GM23338 (cell line): ENCODE measurements around the gene ABL1. TPM values are rescaled to one million over a fixed set of nuclear protein-coding genes. Genes with fewer than 3 reads are reported as not detected.

Experiments
- ATAC-seq: fragments of 200-7000 bp; cut with Tn5 transposase; 3 replicates; pipeline ENCODE4 v1.9.1; 2020
- DNase-seq: peaks from one replicate; pipeline ENCODE4 v3.0.0-alpha.2; 2015; ENCODE audit warnings: low spot score
- H2AFZ ChIP-seq: fragments of 200-600 bp; sonication (generic); 2 replicates; pipeline ENCODE4 v1.8.0; 2016; ENCODE audit warnings: antibody characterized with exemption, mild to moderate bottlenecking, moderate library complexity
- H3F3A ChIP-seq: fragments of 200-600 bp; sonication (generic); replicated peaks from 2 replicates; pipeline ENCODE4 v1.8.0; 2017; ENCODE audit warnings: antibody characterized with exemption, mixed run types, low read depth
- H3K27ac ChIP-seq: fragments of 200-600 bp; sonication (generic); 2 replicates; pipeline ENCODE4 v1.6.1; 2016; ENCODE audit warnings: low read depth
- H3K27me3 ChIP-seq: fragments of 200-600 bp; sonication (generic); 2 replicates; pipeline ENCODE4 v1.8.0; 2016; ENCODE audit warnings: mild to moderate bottlenecking, mixed run types, moderate library complexity; ENCODE audit not compliant: insufficient read depth
- H3K36me3 ChIP-seq: fragments of 200-600 bp; sonication (generic); 2 replicates; pipeline ENCODE4 v1.8.0; 2016; ENCODE audit warnings: mild to moderate bottlenecking; ENCODE audit not compliant: insufficient read depth
- H3K4me1 ChIP-seq: fragments of 200-600 bp; sonication (generic); 2 replicates; pipeline ENCODE4 v1.8.0; 2016; ENCODE audit warnings: mild to moderate bottlenecking, moderate library complexity; ENCODE audit not compliant: insufficient read depth
- H3K4me2 ChIP-seq: fragments of 200-600 bp; sonication (generic); 2 replicates; pipeline ENCODE4 v1.7.1; 2017; ENCODE audit warnings: mixed run types
- H3K4me3 ChIP-seq: fragments of 200-600 bp; sonication (generic); 2 replicates; pipeline ENCODE4 v1.6.1; 2016; ENCODE audit warnings: mixed run types
- H3K79me2 ChIP-seq: fragments of 200-600 bp; sonication (generic); replicated peaks from 2 replicates; pipeline ENCODE4 v1.8.0; 2017; ENCODE audit warnings: mild to moderate bottlenecking; ENCODE audit not compliant: insufficient read depth
- H3K9me2 ChIP-seq: fragments of 200-600 bp; sonication (generic); 2 replicates; pipeline ENCODE4 v1.8.0; 2017; ENCODE audit not compliant: insufficient read depth
- H4K20me1 ChIP-seq: fragments of 200-600 bp; sonication (generic); replicated peaks from 2 replicates; pipeline ENCODE4 v1.8.0; 2017; ENCODE audit warnings: mild to moderate bottlenecking; ENCODE audit not compliant: insufficient read depth
- H3K27ac Mint-ChIP-seq: 2 replicates; pipeline ENCODE4 v1.8.0; 2020; ENCODE audit warnings: inconsistent platforms, mild to moderate bottlenecking, moderate library complexity, mixed read lengths
- H3K27me3 Mint-ChIP-seq: 3 replicates; pipeline ENCODE4 v1.8.0; 2022; ENCODE audit warnings: low read depth, mild to moderate bottlenecking, moderate library complexity, mixed read lengths, inconsistent platforms; ENCODE audit not compliant: insufficient read depth, poor library complexity
- H3K36me3 Mint-ChIP-seq: 3 replicates; pipeline ENCODE4 v1.8.0; 2021; ENCODE audit warnings: low read depth, mild to moderate bottlenecking, inconsistent platforms, moderate library complexity, mixed read lengths
- H3K4me1 Mint-ChIP-seq: 3 replicates; pipeline ENCODE4 v1.8.0; 2020; ENCODE audit warnings: mild to moderate bottlenecking, inconsistent platforms, mixed read lengths
- H3K4me3 Mint-ChIP-seq: 3 replicates; pipeline ENCODE4 v1.8.0; 2021; ENCODE audit warnings: moderate library complexity, mild to moderate bottlenecking, inconsistent platforms, mixed read lengths
- H3K9me3 Mint-ChIP-seq: 3 replicates; pipeline ENCODE4 v1.8.0; 2020; ENCODE audit warnings: moderate library complexity, mild to moderate bottlenecking, inconsistent platforms, mixed read lengths
- CREB1 ChIP-seq: fragments of 250-450 bp; sonication (Bioruptor Pico); IDR thresholded peaks from 2 replicates; pipeline ENCODE4 v1.5.0; 2020; ENCODE audit warnings: low read depth, mild to moderate bottlenecking, moderate library complexity
- CTCF ChIP-seq, 2 experiments: fragments of 200-600 bp in 1 of 2; sonication (generic) in 1 of 2; conservative IDR thresholded peaks; 2 replicates each; pipeline versions ENCODE4 v1.5.1 to v1.6.1; 2016 to 2017; ENCODE audit warnings: antibody characterized with exemption in 2 of 2, low read depth in 2 of 2, mild to moderate bottlenecking in 2 of 2, moderate library complexity in 1 of 2
- ETS1 ChIP-seq: IDR thresholded peaks from 2 replicates; pipeline ENCODE4 v1.6.1; 2016; ENCODE audit warnings: antibody characterized with exemption
- EZH2 ChIP-seq: fragments of 200-600 bp; sonication (generic); IDR thresholded peaks from one replicate; pipeline ENCODE4 v1.8.0; 2017; ENCODE audit warnings: antibody characterized with exemption, mild to moderate bottlenecking, low read depth; ENCODE audit not compliant: unreplicated experiment
- EZH2phosphoT487 ChIP-seq: fragments of 200-600 bp; sonication (generic); IDR thresholded peaks from one replicate; pipeline ENCODE4 v1.8.1; 2018; ENCODE audit warnings: antibody characterized with exemption; ENCODE audit not compliant: unreplicated experiment
- NANOG ChIP-seq: IDR thresholded peaks from 2 replicates; pipeline ENCODE4 v1.6.1; 2016; ENCODE audit warnings: antibody characterized with exemption, borderline replicate concordance
- POLR2AphosphoS5 ChIP-seq: IDR thresholded peaks from 2 replicates; pipeline ENCODE4 v1.6.1; 2016; ENCODE audit warnings: antibody characterized with exemption, low read depth
- STAT1 ChIP-seq: IDR thresholded peaks from one replicate; pipeline ENCODE4 v1.6.1; 2016; ENCODE audit warnings: antibody characterized with exemption; ENCODE audit not compliant: unreplicated experiment
- ZNF331 ChIP-seq: fragments of 250-450 bp; sonication (Bioruptor Pico); IDR thresholded peaks from 2 replicates; pipeline ENCODE4 v1.5.0; 2020; ENCODE audit warnings: low read depth, mild to moderate bottlenecking, moderate library complexity
- ZNF462 ChIP-seq: fragments of 250-450 bp; sonication (Bioruptor Pico); IDR thresholded peaks from 2 replicates; pipeline ENCODE4 v1.5.0; 2020; ENCODE audit warnings: mild to moderate bottlenecking, moderate library complexity
- polyA plus RNA-seq: library from polyadenylated mRNA; unstranded; fragments of >200 nt; fragmentation: Nextera tagmentation; extraction: Ambion mirVana; gene quantifications from 2 replicates; pipeline ENCODE4 v1.2.1, GENCODE V29; 2016
- total RNA-seq: library from RNA; depleted of rRNA; stranded (reverse); fragments of >200 nt; shearing (Covaris generic); gene quantifications from 2 replicates; pipeline ENCODE4 v1.2.3, GENCODE V29; 2014

The ABL1 gene
- total and polyA plus RNA-seq, 2 experiments from 2014 or later = 20.7 to 85.1 TPM

DNA sequence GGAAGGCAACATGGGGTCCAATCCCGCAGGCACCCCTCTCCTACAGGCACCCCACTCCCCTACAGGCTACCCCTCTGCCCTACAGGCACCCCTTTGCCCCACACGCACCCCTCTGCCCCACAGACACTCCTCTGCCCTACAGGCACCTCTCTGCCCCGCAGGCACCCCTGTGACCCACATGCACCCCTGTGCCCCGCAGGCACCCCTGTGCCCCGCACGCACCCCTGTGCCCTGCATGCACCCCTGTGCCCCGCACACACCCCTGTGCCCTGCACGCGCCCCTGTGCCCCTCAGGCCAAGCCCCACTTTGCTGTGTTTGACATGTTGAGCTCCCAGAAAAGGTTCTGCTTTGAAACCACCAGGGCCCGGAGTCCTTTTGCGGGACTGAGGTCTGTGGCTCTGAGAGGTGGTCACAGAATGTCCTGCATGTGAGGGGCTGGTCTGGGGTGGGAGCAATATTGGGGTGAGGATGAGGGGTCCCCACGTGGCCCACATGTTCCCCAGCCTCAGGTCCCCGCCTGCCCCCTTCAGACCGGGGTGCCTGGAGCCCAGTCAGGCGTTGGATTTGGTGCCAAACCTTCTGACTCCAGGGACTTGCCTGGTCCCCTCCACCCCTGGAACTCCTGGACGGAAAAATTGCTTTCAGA is 62.2 kb downstream of the ABL1 start:
- Histone ChIP-seq H3K27ac (no peak overlapping the region), H3K27me3 (no peaks in the 10 kb centered on the region), H3K4me1 (no peaks in the 10 kb centered on the region), H3K36me3 (no peaks in the 10 kb centered on the region), H3K79me2 (no peaks in the 10 kb centered on the region), H3F3A (no peaks in the 10 kb centered on the region), H3K4me2 (no peak overlapping the region), H3K9me2 (no peaks in the 10 kb centered on the region), H2AFZ (no peak overlapping the region), H4K20me1 (no peaks in the 10 kb centered on the region), H3K4me3 (no peak overlapping the region)
- Mint-ChIP-seq H3K27me3 (peaks cover 20% of the 10 kb centered on the region), H3K4me1 (no peaks in the 10 kb centered on the region; the same call in 2 of the 3 replicates), H3K4me3 (no peak overlapping the region), H3K9me3 (no peaks in the 10 kb centered on the region), H3K27ac (no peak overlapping the region), H3K36me3 (no peaks in the 10 kb centered on the region)
- TF ChIP-seq STAT1 = no peak
- TF ChIP-seq ZNF462 = no peak
- no peak for TF ChIP-seq POLR2AphosphoS5
- no peak for TF ChIP-seq EZH2
- no peak for TF ChIP-seq ZNF331 (CRISPR knock-in tag)
- no peak for TF ChIP-seq EZH2phosphoT487
- TF ChIP-seq CREB1 = no peak
- TF ChIP-seq ETS1 = no peak
- TF ChIP-seq CTCF (conservative IDR thresholded peaks at IDR 0.05; ENCODE audit: low read depth in 2 of 2) = no peak
- TF ChIP-seq NANOG = no peak
- DNase-seq = no peak
- ATAC-seq = no peak
